NOMO-1 (cell line): Measurements from ENCODE around the gene MICAL3.

Experiments used
- DNase-seq, 2 experiments: peaks; one replicate each; lab custom pipeline; 2025; ENCODE audit not compliant: unreplicated experiment in 2 of 2; lab: John Stamatoyannopoulos, UW

Gene MICAL3

DNA sequence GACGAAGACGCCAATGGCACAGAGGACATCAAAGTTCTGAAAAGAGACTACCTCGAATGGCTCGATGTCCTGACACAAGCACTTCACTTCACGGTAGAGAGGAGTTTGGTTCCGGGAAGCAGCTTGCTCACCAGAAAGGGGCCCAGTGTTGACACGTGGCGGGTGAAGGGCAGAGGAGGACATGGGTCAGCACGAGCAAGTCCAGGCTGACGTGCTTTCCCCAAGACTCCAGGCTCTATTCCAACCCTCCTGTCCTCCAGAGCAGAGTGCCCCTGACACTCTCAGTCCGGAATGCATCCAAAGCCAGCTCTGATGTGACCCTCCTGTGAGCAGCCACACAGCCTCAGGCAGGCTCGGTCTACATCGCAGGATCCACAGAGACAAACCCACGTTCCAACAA lies 172.6 kb downstream of the MICAL3 start:
- no peak for DNase-seq

DNA sequence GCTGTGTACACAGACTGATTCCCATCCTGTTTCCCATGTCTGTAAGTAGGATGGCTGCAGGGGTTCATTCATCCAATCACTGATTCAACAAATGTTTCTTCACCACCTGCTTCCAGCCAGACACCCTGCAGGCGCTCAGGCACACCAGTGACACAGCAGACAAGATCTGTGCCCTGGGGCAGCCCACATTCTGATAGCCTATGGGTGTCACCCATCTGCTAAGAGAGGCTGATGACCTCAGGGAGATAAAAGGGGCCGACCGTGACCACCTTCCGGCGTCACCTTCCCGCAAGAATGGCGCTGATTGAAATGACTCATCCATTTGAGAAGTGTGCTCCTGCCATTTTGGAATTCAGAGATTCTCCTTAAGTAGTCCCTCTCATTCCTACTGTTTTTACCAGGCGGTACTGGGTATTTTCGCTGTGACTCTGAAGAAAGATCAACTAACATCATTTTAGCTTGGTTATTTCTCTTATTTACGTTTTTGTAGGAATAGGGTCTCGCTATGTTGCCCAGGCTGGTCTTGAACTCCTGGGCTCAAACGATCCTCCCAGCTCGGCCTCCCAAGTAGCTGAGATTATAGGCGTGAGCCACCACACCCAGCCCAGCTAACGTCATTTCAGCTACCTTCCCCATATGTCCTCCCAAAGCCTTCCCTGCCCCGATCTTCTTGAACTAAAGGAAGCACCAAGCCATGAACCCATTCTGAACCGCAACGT lies 176.8 kb downstream of the MICAL3 start:
- no peak for DNase-seq

- no peak for DNase-seq
These were observed 177.9 kb downstream of the MICAL3 start for GRCh38 chr22:17846326-17846992.

DNA sequence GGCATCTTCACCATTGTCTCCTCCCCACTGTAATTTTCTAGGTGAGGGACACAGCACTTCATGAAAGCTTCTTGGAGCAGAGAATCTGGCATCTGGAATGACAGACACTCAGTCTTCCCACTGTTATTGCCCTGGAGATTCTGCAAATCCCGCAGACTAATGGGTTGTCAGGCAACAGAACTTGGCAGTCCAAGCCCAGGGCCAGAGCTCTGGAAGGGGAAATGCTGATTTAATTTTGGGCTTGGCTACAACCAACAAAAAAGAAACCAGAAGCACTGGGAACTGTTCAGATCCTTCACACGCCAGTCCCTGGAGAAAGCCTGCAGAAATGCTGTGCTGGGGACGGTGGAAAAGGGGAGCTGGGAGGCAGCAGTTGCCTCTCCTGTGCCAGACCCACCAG lies 178.6 kb downstream of the MICAL3 start:
- no peak for DNase-seq

DNA sequence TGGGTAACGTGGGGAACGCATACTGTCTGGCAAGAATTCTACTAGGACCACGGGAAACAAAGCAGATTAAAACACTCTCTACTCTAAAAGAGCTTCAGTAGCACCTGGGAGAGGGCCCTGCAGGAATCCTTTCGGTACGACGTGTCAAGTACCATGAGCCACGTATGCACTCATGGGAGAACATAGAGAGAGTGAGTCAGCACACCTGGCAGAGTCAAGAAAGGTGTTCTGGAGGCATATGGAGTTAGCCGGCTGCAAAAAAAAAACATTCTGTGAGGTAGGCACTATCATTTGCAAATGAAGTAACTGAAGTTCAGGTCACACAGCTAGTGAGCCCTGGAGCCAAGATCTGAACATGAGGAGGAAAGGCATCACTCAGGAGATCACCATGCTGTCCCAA lies 179.0 kb downstream of the MICAL3 start:
- DNase-seq, result no peak

DNA sequence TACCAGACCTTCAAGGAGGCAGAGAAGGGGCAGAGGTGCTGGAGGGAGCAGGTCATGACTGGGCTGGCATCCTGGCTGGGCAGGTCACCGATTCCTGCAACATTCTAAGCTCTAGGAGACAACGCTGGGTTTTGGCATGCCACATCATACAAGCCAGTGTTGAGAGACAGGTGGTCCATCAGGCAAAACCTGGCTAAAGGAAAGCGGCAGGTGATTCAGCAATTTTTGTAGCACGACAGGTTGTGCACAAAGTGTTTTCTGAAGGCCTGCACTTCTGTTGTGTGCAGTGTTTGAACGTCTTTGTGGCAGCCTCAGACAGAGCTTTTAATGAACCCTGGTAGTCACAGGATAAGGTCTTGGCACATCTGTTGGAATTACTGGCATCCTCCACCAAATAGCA lies 180.2 kb downstream of the MICAL3 start:
- no peak for DNase-seq

GRCh38 chr22:17842386-17842785 lies 182.0 kb downstream of the MICAL3 start:
- DNase-seq, result no peak

DNA sequence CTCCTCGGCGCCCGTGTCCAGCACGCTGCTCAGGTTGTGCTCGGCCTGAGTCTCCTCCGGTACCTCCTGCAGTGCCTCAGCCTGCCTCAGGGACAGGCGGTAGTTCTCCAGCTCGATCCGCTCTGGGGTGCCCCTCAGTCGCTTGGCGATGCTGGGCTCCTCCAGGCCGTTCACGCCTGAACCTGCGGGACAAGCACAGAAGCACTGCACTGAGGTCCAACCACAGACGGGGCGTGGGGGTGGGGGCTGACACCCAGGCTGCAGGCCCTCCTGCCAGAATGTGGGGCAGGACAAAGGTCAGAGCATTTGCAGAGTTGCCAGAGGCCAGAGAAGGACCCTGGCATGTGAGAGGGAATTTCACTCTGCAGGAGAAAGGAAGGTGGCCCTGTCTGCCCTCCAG lies 182.5 kb downstream of the MICAL3 start:
- no peak for DNase-seq

DNA sequence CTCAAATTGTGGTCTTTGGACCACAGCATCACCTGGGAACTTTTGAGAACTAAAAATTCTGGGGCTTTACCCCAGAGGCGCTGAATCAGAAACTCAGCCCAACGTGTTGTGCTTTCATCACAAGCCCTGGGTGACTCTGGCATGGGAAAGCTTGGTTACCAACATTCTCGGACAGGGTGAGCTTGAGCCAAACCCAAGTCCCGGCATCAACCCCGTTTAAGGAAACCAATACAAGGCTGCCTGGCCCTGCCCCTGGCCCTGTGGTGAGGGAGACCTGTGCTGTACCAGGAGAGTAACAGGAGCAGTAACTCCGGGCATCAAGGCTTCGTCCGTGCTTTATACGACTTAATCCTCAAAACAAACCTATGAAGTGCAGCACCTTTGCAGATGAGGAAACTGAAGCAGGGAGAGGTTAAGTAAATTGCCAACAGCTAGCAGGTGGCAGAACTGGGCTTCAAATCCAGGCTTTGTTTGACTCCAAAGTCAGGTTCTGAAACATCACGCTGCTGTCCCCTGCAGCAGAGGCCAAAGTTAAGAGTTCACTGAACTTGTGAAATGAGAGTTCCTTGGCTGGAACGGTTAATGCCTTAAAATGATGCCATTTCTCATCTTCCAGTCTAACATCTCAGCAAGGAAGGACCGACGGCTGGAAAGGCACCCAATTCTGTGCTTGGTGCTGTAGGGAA lies 186.0 kb downstream of the MICAL3 start:
- DNase-seq, result no peak

GRCh38 chr22:17836992-17837742 lies 187.2 kb downstream of the MICAL3 start:
- no peak for DNase-seq

DNA sequence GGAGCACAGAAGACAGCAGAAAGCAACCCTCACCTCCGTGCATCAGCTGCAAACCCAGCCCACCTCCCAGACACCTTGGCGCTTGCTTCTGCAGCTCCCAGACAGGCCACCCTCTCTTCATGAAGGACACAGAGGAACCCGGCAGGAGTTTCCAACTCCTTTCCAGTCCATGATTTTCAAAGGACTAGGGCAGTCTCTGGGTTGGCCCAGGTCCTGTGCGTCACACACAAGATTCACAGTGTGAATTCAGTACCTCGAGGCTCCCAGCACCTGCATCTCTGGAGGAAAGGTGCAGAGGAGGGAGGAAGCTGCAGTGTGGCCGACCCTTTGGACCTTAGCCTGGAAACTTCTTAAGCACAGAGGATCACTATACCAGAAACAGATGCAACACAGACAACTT lies 189.1 kb downstream of the MICAL3 start:
- no peak for DNase-seq

GRCh38 chr22:17833489-17833888 lies 190.9 kb downstream of the MICAL3 start:
- DNase-seq, result no peak

DNA sequence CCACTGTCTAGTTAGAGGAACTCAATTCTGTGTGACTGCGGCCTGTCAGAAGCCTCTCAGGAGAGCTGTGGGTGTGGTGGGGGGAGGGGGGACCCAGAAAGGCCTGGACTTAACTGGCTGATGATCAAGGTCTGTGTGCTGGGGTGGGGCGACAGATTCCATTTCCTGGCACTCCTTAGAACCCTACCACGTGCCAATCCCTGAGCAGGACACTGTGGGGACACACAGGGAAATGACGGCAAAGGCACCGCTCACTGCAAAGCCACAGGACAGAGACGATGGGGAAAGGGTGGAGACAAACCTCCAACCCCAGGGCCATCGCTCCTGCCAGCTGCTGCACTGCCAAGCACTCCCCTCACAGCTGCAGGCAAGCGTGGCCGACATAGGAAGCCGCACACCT lies 191.7 kb downstream of the MICAL3 start:
- no peak for DNase-seq

DNA sequence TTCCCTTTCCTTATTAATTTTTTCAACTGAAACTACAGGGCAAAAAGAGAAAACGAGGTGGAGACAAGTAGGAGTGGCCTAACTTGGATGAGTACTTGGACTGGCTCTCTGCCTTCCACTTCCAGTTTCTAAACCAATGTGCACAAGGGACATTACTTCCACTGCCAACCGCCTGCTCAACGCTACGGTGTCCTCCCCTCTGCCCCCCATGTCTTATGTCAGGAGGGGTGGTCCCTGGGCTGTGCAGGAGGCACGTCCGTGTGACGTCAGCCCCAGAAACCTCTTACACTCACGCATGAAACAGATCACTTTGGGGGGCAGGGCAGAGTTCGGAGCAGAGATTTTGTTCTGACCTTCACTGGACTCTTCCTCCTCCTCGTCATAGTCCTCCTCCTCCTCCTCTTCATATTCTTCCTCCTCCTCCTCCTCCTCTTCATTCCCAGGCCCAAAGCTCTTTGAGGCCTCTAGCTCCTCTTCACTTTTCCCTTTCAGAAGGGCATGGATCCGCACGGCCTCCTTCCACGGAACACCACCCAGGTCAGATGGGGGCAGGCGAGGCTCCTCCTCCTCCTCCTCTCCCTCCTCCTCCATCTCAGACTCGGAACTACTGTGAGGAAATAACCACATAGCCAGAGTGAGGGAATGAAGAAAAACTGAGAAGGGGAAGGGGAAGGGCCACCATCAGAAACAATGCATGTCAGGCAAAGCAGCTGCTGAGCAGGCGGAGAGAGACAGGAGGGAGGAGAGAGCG lies 192.7 kb downstream of the MICAL3 start:
- no peak for DNase-seq

GRCh38 chr22:17830043-17830961 lies 194.1 kb downstream of the MICAL3 start:
- DNase-seq, result peak; percentile 38 to 60

DNA sequence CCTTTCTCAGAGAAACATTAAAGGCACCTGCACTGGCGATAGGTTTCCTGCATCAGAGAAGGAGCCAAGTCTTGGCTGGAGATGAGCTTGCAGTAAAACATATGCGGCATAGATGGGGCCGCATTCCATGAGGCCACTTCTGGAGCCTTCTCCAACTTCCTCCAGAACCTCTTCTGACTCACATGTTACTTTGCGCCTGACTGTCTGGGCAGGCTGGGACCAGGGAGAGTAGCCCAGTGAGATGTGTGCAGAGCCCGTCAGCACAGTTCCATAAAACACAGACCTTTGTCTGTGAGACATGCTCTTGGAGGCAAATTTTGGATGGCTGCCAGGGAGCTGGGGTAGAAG lies 194.7 kb downstream of the MICAL3 start:
- DNase-seq, result no peak

DNA sequence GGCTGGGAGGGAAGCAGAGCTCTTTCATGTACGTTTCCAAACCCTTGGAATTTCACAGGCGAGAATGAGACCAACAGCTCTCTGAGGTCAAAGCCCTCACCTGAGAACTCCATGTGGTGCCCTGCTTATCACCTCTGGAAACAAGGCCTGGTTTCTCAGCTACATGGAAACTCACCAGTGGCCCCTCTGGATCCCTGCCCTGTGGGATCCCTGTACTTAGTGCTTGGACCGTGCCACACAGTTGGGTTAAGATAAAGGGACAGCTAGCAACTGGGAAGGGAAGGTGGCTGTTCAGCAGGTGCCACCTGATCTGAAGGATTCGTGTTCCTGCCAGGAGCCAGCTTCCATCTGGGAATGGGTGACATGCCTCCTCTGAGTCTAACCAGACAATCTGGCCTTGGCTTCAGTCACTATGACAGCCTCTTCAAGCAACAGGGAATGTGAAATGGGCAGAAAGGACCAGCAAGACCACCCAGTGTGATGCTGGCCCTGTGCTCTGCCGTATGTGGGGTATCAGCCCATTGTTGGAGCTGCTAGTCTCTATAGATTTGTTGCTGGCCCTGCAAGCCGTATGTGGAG lies 195.8 kb downstream of the MICAL3 start:
- no peak for DNase-seq

- no peak for DNase-seq
These were observed 196.9 kb downstream of the MICAL3 start for GRCh38 chr22:17827466-17827865.

- no peak for DNase-seq
These were observed 198.3 kb downstream of the MICAL3 start for GRCh38 chr22:17825876-17826550.
